NCI-H748 (cell line): ENCODE measurements around the gene ORMDL1.

Experiments
- DNase-seq: peaks from one replicate; lab custom pipeline; 2025; ENCODE audit not compliant: unreplicated experiment; lab: John Stamatoyannopoulos, UW

ORMDL1 gene, protein sequence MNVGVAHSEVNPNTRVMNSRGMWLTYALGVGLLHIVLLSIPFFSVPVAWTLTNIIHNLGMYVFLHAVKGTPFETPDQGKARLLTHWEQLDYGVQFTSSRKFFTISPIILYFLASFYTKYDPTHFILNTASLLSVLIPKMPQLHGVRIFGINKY

GRCh38 chr2:189783927-189784867 lies at the start of gene ORMDL1, which contains the start of gene PMS1:
Gene ORMDL1, minus strand, starts transcription at chr2:189784339. Its CDS starts 1,744 bp downstream, at chr2:189782595.
Gene PMS1, plus strand, starts transcription at chr2:189784450. Its CDS starts 7,360 bp downstream, at chr2:189791810.
- peak; percentile 99 for DNase-seq

DNA sequence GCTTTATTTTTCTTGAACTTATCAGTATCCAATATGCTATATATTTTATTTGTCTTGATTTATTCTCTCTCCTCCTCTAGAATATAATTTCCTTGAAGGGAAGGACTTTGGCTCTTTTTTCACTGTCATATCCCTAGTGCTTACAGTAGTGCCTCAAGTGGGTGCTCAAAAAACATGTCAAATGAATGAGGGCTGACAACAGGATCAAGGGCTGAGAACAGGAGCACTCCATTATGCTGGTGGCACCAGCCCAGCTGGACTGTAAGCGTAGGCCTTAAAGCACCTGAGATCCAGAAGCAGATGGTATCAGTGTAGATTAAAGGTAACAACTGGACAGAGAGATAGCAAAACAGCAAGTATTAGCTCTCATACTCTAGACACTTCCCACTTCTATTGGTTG lies 46.4 kb upstream of the ORMDL1 start:
- DNase-seq = no peak

DNA sequence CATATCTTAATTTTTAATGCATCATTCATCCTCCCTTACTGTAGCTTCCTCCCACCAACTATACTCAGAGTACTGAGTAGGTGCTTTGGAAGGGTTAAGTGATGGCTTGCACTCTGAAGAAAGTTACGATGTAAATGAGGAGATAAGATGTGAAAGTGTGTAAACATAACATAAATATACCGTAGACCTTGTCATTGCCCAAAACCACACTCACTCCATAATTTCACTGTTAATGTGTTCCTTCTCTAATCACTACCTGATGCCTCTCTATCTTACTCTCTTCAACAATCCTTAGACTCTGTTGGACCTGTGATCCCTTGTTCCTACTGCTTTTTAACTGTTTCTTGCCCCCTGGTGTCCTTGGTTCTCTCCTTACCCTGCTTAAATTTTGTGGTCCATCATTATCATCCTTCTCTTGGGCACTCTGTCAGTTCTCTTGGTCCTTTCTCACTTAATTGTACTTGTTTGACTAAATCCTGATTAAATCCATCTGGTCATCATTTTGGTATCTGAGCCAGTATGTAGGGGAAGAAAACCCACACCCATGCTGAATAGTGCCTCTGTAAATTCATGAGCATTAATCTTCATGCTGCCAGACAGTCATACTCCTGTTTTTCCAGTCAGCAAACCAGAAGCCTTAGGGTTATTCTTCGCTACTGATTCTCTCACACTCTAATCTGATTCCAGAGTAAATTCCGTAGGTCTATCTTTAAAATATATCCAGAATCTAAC lies 45.1 kb upstream of the ORMDL1 start:
- DNase-seq = no peak

DNA sequence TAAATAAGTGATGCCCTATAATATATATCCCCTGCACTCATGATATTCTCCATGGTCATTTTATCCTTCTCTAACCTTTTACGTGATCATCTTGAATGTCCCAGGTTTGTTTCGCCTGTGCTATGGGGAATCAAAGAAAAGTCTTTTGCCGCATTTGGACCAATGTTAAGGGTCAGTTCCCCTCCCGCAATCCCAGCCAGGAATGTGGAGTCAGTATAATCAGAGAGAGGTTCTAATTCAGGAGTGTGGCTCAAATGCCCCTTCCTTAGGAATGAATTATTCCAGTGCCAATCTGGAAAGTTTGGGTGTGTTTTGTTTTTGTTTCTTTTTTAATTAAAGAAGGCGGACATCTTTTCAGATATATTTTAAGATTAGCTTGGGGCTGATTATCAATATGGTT lies 41.9 kb upstream of the ORMDL1 start:
- DNase-seq = no peak

DNA sequence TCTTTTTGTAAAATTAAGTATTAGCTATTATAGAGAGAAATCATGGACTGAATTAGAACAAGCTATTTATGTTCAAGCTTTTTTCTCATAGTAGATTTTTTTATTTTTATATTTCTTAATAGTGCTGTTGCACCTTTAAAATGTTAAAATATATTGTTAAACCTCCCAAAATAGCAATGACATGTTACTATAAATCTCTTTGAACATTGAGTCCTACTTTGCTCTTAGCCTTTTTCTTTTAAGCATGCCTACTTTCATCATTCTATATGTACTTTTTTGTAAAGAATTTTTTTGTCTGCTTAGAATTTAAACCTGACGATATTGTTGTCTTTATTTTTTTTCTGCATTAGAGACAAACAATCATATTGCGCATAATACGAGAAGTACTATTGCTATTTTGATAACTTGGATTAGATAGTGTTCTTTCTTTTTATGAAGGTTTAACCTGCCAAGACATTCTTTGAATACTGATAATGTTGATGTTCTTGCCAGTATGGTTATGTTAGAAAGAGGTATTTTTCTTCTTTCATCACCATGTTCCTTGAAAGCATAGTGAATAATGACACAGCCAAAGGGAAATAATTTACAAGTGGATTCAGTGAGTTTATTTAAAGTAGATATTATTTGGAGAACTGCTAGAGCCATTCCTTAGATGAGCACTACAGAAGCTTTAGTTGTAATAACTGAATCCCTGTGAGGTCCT lies 40.7 kb upstream of the ORMDL1 start:
- DNase-seq = no peak

GRCh38 chr2:189821953-189822748 lies 38.0 kb upstream of the ORMDL1 start:
- no peak for DNase-seq

GRCh38 chr2:189819297-189819704 lies 35.2 kb upstream of the ORMDL1 start:
- DNase-seq = no peak

DNA sequence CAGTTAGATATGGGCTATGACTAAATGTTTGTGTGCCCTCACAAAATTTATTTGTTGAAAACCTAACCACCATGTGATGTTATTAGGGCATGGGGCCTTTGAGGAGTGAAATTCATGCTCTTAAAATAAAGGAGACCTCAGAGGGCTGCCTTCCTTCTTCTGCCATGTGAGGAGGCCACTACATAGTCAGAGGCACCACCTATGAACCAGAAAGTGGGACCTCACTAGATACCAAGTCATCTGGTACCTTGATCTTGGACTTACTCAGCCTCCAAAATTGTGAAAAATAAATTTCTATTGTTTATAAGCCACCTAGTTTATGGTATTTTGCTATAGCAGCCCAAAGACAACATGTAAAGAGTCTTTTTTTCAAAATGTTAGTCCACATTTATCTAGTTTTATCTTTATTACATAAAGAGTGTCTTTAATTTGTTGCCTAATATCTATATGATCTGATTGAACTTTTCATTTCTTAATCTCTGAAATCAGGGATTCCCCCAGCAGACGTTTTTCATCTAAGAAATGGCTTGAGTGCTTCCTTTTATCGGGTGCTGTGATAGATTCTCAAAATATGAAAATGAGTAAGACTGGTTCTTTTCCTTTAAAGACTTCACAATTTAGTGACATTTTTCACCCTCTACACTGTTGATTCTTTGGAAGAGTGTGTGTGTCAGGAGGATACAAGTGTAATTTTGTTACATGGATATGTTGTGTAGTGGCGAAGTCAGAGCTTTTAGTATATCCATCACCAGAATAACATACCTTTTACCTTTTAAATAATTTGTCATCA lies 34.3 kb upstream of the ORMDL1 start:
- no peak for DNase-seq

GRCh38 chr2:189803431-189803830 lies 19.3 kb upstream of the ORMDL1 start:
- no peak for DNase-seq

GRCh38 chr2:189802396-189802912 lies 18.3 kb upstream of the ORMDL1 start:
- no peak for DNase-seq

DNA sequence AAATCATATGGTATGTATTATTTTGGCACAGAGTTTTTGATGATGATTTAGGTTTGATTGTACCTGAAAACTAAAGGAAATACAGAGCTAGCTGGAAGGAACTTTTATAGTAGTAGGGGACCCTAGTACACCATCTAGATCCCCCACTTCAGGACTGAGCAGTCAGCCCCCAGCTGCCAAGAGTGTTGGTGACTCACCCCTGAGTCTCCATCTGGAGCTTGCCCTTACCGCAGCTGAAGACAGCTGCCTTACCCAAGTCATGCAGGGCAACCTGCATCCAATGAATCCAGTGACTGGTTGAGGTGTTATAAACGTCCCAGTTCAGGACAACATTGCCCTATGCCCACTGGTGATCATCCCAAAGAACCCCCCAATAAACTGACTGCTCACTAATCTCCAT lies 15.4 kb upstream of the ORMDL1 start:
- no peak for DNase-seq

DNA sequence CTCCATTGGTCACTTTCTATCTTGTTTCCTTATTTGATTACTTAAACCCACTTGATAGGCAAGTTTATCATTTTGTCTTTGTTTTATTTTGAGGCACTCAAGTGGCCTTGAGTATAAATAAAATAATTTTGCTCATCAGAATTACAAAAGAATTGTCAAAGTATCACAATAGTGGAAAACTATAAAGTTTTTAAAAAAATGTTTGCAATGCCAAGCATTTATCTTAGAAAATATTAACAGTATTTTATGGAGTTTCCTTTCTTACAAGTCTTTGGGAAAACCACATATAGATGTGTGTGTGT lies 14.8 kb upstream of the ORMDL1 start:
- no peak for DNase-seq

GRCh38 chr2:189798312-189799029 lies 14.3 kb upstream of the ORMDL1 start:
- DNase-seq = peak; percentile 39

GRCh38 chr2:189797902-189798301 lies 13.8 kb upstream of the ORMDL1 start:
- no peak for DNase-seq

- DNase-seq = no peak
Observed at GRCh38 chr2:189794310-189794709, 10.2 kb upstream of the ORMDL1 start.

- no peak for DNase-seq
Observed at GRCh38 chr2:189791338-189792042, 7.4 kb upstream of the ORMDL1 start.

DNA sequence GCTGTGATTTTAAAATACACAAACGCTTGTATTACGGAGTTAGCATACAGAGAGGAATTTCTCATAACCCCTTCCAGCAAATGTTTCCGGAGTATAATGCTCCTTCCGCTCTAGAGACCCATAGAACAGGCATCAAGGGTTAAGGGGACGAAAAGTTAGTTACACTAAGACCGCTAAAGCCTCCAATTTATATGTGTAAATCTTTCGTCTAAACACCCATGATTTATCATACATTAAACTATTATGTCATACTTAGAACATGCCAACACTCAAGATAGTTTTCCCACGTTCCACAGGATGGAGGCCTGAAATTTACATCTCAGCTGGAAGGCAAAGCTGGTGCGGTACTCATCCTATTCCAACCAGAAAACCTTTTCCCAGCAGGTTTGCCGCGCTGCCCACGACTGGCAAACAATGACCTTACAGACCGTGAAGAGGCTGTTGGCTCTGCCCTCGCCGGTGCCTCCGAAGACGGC lies 650 bp downstream of the ORMDL1 start:
- peak; percentile 81 for DNase-seq

- DNase-seq = no peak
Observed at GRCh38 chr2:189782221-189782671, 1.9 kb downstream of the ORMDL1 start.
